MCF 10A (cell line): Measurements from ENCODE around the gene GLRX5. TPM values are rescaled to one million over a fixed set of nuclear protein-coding genes. Genes with fewer than 3 reads are reported as not detected.

ENCODE experiments used
- BruUV-seq: library from RNA; stranded (reverse); fragments of 400-500 nt; replicated peaks from 2 replicates; lab custom pipeline; 2021; lab: Mats Ljungman, UMichigan
- CTCF ChIA-PET: fragments of 300-600 bp; sonication (Branson Sonifier 250); formaldehyde crosslinking; extraction: SDS; loops from one replicate; lab custom pipeline; 2021; ENCODE audit warnings: antibody characterized with exemption, inconsistent platforms; lab: Yijun Ruan, JAX
- POLR2A ChIA-PET: fragments of 300-600, 350-650 bp; sonication (Branson Sonifier 250); formaldehyde crosslinking; extraction: SDS; loops from one replicate; lab custom pipeline; 2020; ENCODE audit warnings: antibody characterized with exemption, inconsistent platforms; lab: Yijun Ruan, JAX
- DNase-seq: peaks from one replicate; pipeline ENCODE4 v3.0.0-alpha.2; 2018; ENCODE audit not compliant: unreplicated experiment
- H3K27ac Mint-ChIP-seq: one replicate; pipeline ENCODE4 v1.8.0; 2022; ENCODE audit warnings: mild to moderate bottlenecking, low read depth, mixed read lengths; ENCODE audit not compliant: unreplicated experiment
- H3K27me3 Mint-ChIP-seq: one replicate; pipeline ENCODE4 v1.8.0; 2022; ENCODE audit warnings: mixed read lengths; ENCODE audit not compliant: insufficient read depth, unreplicated experiment
- H3K36me3 Mint-ChIP-seq: one replicate; pipeline ENCODE4 v1.8.0; 2022; ENCODE audit warnings: mild to moderate bottlenecking, moderate library complexity, mixed read lengths; ENCODE audit not compliant: insufficient read depth, unreplicated experiment
- H3K4me1 Mint-ChIP-seq: one replicate; pipeline ENCODE4 v1.8.0; 2022; ENCODE audit warnings: mixed read lengths; ENCODE audit not compliant: insufficient read depth, unreplicated experiment
- H3K4me3 Mint-ChIP-seq: one replicate; pipeline ENCODE4 v1.8.0; 2022; ENCODE audit warnings: mild to moderate bottlenecking, moderate library complexity, mixed read lengths; ENCODE audit not compliant: unreplicated experiment
- H3K9me3 Mint-ChIP-seq: one replicate; pipeline ENCODE4 v1.8.0; 2022; ENCODE audit warnings: mixed read lengths; ENCODE audit not compliant: unreplicated experiment
- intact Hi-C: fragments of 100-400 bp; cut with micrococcal nuclease; formaldehyde crosslinking; loops from 2 replicates; pipeline ENCODE4 v1.14.1; 2022
- total RNA-seq: library from RNA; stranded (reverse); gene quantifications from 2 replicates; pipeline ENCODE4 v1.2.3, GENCODE V29; 2022
- TF ChIP-seq, protein P1 (sequence below): fragments of 200-600 bp; IDR thresholded peaks from one replicate; pipeline ENCODE4 v1.8.0; 2022; ENCODE audit warnings: antibody characterized with exemption, mild to moderate bottlenecking; ENCODE audit not compliant: unreplicated experiment

The GLRX5 gene
- total RNA-seq, 1 experiment from 2014 or later: 32.2 TPM

DNA sequence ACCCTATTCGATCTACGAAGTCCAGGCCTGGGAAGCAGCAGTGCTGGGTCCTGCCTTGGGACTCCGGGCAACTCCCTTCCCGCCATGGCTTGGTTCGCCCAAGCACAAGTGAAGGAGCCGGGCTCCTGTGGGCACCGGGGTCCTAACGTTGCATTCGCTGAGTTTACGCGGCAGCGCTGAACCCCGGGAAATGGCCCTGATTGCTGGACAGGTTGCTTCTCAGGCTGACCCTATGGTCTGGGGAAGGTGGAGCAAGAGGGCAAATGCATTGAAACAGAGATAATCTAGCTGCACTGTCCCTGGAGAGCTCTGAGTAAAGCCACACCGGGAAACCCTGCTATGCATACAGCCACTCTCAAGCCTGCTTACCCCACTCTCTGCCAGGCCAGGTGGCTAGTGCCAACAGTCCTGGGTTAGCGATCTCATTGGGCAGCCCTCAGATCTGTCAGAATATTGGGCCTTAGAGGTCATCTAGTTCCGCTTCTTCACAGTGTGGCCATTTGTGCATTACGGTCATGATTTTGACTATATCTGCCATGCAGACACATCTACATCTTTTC lies 29.7 kb upstream of the GLRX5 start:
- TF ChIP-seq, protein P1, sequence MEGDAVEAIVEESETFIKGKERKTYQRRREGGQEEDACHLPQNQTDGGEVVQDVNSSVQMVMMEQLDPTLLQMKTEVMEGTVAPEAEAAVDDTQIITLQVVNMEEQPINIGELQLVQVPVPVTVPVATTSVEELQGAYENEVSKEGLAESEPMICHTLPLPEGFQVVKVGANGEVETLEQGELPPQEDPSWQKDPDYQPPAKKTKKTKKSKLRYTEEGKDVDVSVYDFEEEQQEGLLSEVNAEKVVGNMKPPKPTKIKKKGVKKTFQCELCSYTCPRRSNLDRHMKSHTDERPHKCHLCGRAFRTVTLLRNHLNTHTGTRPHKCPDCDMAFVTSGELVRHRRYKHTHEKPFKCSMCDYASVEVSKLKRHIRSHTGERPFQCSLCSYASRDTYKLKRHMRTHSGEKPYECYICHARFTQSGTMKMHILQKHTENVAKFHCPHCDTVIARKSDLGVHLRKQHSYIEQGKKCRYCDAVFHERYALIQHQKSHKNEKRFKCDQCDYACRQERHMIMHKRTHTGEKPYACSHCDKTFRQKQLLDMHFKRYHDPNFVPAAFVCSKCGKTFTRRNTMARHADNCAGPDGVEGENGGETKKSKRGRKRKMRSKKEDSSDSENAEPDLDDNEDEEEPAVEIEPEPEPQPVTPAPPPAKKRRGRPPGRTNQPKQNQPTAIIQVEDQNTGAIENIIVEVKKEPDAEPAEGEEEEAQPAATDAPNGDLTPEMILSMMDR: no peak
- no peak for DNase-seq
- H3K9me3 Mint-ChIP-seq: no peaks in the 10 kb centered on the region
- POLR2A ChIA-PET: interaction anchor here (0.7 to 1.9 kb wide), 3 partner anchors 16 to 26 kb away, joined by 3 to 5 read pairs (median 5); no protein-coding TSS in a partner anchor
- no peak overlapping the region for H3K27ac Mint-ChIP-seq
- no peaks in the 10 kb centered on the region for H3K36me3 Mint-ChIP-seq
- H3K27me3 Mint-ChIP-seq: no peaks in the 10 kb centered on the region
- H3K4me3 Mint-ChIP-seq: no peak overlapping the region
- intact Hi-C loops: no loop called here
- no TSS peak for BruUV-seq
- CTCF ChIA-PET: interaction anchor here (1.1 kb wide), 1 partner anchor 63 kb away, joined by 4 read pairs; no protein-coding TSS in a partner anchor
- H3K4me1 Mint-ChIP-seq: peaks cover 38% of the 10 kb centered on the region

DNA sequence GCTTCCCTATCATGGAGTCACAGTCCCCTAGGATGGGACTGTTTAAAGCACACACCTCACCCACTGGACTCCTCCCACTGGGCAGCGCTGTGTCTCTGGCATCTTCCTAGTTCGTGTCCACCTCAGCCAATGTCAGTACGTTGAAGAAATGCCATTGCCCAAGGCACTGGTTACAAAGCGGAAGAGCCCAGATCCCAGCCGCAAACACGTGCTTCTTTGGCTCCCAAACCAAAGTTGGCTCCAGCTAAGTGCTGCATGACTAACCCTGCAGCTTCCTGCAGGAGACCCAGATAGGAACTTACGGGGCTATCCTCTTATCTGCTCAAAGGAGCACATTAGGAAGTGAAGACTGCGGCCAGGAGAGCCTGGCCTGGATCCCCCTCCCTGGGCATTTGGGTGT lies 27.7 kb upstream of the GLRX5 start:
- H3K4me3 Mint-ChIP-seq: peak overlapping the region; percentile 33
- H3K36me3 Mint-ChIP-seq: no peaks in the 10 kb centered on the region
- ChIA-PET POLR2A (interaction anchor here (0.5 to 1.7 kb wide), 12 partner anchors 9 to 1310 kb away, joined by 3 to 9 read pairs (median 4); partner anchors contain the start of genes GLRX5 and SYNE3), CTCF (interaction anchor here (1.2 to 3.8 kb wide), 2 partner anchors 20 to 48 kb away, joined by 4 to 13 read pairs; no protein-coding TSS in a partner anchor)
- TF ChIP-seq, protein P1: no peak
- peaks cover 26% of the 10 kb centered on the region for H3K4me1 Mint-ChIP-seq
- H3K9me3 Mint-ChIP-seq: no peaks in the 10 kb centered on the region
- H3K27me3 Mint-ChIP-seq: no peaks in the 10 kb centered on the region
- intact Hi-C loops: loop anchor here (2.0 kb wide), 1 partner anchor 46 kb away; no protein-coding TSS in a partner anchor
- H3K27ac Mint-ChIP-seq: peak overlapping the region; percentile 66
- DNase-seq: peak; percentile 98
- no TSS peak for BruUV-seq

DNA sequence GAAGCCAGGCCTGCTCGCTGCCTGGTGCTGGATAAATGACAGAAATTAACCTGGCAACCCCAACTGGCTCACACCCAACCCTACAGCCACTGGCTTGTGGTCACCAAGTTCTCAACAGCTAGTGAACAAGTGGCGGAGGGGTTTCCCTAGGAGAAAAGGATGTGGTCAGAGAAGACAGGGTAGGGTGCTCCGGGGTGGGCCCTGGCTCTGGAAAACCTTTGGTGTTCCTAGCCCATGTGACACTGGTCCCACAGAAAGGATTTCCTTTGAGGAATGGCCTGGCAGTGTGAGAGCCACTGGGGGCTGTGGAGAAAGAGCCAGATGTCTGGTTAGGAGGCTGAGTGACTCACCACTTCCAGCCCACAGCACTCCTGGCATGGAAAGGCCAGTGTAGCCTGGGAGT lies 27.1 kb upstream of the GLRX5 start:
- POLR2A ChIA-PET: interaction anchor here (0.6 to 1.8 kb wide), 13 partner anchors 9 to 904 kb away, joined by 3 to 11 read pairs (median 4); partner anchors contain the start of genes GLRX5 and SYNE3
- intact Hi-C loops: loop anchor here (2.0 kb wide), 1 partner anchor 47 kb away; no protein-coding TSS in a partner anchor
- H3K27me3 Mint-ChIP-seq: no peaks in the 10 kb centered on the region
- no peaks in the 10 kb centered on the region for H3K36me3 Mint-ChIP-seq
- TF ChIP-seq, protein P1: no peak
- no TSS peak for BruUV-seq
- peak; percentile 90 for DNase-seq
- no peak overlapping the region for H3K4me3 Mint-ChIP-seq
- peak overlapping the region; percentile 66 for H3K27ac Mint-ChIP-seq
- CTCF ChIA-PET: interaction anchor here (1.2 to 3.8 kb wide), 3 partner anchors 19 to 49 kb away, joined by 4 to 13 read pairs (median 4); no protein-coding TSS in a partner anchor
- no peaks in the 10 kb centered on the region for H3K9me3 Mint-ChIP-seq
- H3K4me1 Mint-ChIP-seq: peaks cover 26% of the 10 kb centered on the region

DNA sequence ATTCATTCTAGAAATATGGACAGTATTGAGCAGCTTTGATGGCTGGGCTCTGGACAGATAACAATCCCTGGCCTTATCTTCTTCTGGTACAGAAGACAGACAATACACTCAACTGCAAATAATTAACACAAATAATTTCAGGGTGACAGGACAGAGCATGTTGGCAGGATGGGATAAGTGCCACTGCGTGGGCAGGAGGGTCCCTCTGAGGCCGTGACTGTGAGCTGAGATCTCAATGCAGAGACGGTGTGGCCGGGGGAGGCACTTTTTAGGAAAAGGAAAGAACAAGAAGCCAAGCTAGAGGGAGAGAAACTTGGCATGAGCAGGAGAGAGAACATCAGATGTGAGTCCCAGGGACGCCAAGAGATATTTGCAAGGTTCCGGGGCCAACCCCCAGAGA lies 26.5 kb upstream of the GLRX5 start:
- TF ChIP-seq, protein P1: no peak
- ChIA-PET POLR2A (interaction anchor here (0.6 to 1.8 kb wide), 7 partner anchors 10 to 904 kb away, joined by 3 to 11 read pairs (median 4); no protein-coding TSS in a partner anchor), CTCF (interaction anchor here (1.4 to 3.8 kb wide), 2 partner anchors 19 to 30 kb away, joined by 4 to 13 read pairs; no protein-coding TSS in a partner anchor)
- no peak for DNase-seq
- Mint-ChIP-seq H3K4me3 (no peak overlapping the region), H3K27ac (no peak overlapping the region), H3K9me3 (no peaks in the 10 kb centered on the region), H3K36me3 (no peaks in the 10 kb centered on the region), H3K4me1 (peaks cover 26% of the 10 kb centered on the region), H3K27me3 (no peaks in the 10 kb centered on the region)
- no TSS peak for BruUV-seq
- intact Hi-C loops: no loop called here
